Mononuclear cell (primary cell): ENCODE data around the gene ENTREP3. TPM values are rescaled to one million over a fixed set of nuclear protein-coding genes. Genes with fewer than 3 reads are reported as not detected.

Experiments
- H3K27me3 ChIP-seq: 2 replicates; pipeline ENCODE4 v1.6.0; 2011; ENCODE audit warnings: low read length, control low read depth; ENCODE audit not compliant: insufficient read depth
- H3K4me1 ChIP-seq: 2 replicates; pipeline ENCODE4 v1.5.1; 2011; ENCODE audit warnings: mild to moderate bottlenecking, low read length, control low read depth; ENCODE audit not compliant: insufficient read depth
- H3K4me3 ChIP-seq: 2 replicates; pipeline ENCODE4 v1.5.1; 2011; ENCODE audit warnings: mild to moderate bottlenecking, low read length, moderate library complexity
- H3K9me3 ChIP-seq: 2 replicates; pipeline ENCODE4 v1.5.1; 2011; ENCODE audit warnings: low read depth, mild to moderate bottlenecking, control low read depth, low read length
- total RNA-seq: library from RNA; depleted of rRNA; stranded (reverse); fragments of >200 nt; gene quantifications from one replicate; pipeline ENCODE4 v1.2.3, GENCODE V29; 2012

Gene ENTREP3
- total RNA-seq, 1 donor: 2.1 TPM

- peaks cover 15% of the 10 kb centered on the region for H3K4me1 ChIP-seq
- no peaks in the 10 kb centered on the region for H3K27me3 ChIP-seq
- H3K4me3 ChIP-seq: no peak overlapping the region
- no peaks in the 10 kb centered on the region for H3K9me3 ChIP-seq
Measured at GRCh38 chr1:155267373-155267772, 12.1 kb upstream of the ENTREP3 start.

GRCh38 chr1:155266553-155266952 lies 11.3 kb upstream of the ENTREP3 start:
- H3K27me3 ChIP-seq: no peaks in the 10 kb centered on the region
- peaks cover 12% of the 10 kb centered on the region for H3K4me1 ChIP-seq
- no peaks in the 10 kb centered on the region for H3K9me3 ChIP-seq
- no peak overlapping the region for H3K4me3 ChIP-seq

- Histone ChIP-seq H3K4me3 (no peak overlapping the region), H3K9me3 (no peaks in the 10 kb centered on the region), H3K27me3 (no peaks in the 10 kb centered on the region), H3K4me1 (peaks cover 26% of the 10 kb centered on the region)
Measured at GRCh38 chr1:155263067-155263466, 7.8 kb upstream of the ENTREP3 start.

GRCh38 chr1:155261852-155262673 lies 6.8 kb upstream of the ENTREP3 start, which contains the start of gene SCAMP3:
Gene SCAMP3, minus strand, starts transcription at chr1:155262360. Its CDS starts 209 bp downstream, at chr1:155262151.
- Histone ChIP-seq H3K9me3 (no peaks in the 10 kb centered on the region), H3K27me3 (no peaks in the 10 kb centered on the region), H3K4me1 (peaks cover 26% of the 10 kb centered on the region), H3K4me3 (peak within 1 kb of the TSS; percentile 96)

- Histone ChIP-seq H3K27me3 (no peaks in the 10 kb centered on the region), H3K4me3 (peak overlapping the region; percentile 96), H3K9me3 (no peaks in the 10 kb centered on the region), H3K4me1 (peaks cover 26% of the 10 kb centered on the region)
Measured at GRCh38 chr1:155261493-155261851, 6.2 kb upstream of the ENTREP3 start.

- no peaks in the 10 kb centered on the region for H3K9me3 ChIP-seq
- no peaks in the 10 kb centered on the region for H3K27me3 ChIP-seq
- peaks cover 35% of the 10 kb centered on the region for H3K4me1 ChIP-seq
- H3K4me3 ChIP-seq: no peak overlapping the region
Measured at GRCh38 chr1:155260276-155260675, 5.0 kb upstream of the ENTREP3 start.

GRCh38 chr1:155256058-155256852 lies 972 bp upstream of the ENTREP3 start:
- H3K9me3 ChIP-seq: no peaks in the 10 kb centered on the region
- peaks cover 31% of the 10 kb centered on the region for H3K4me1 ChIP-seq
- H3K4me3 ChIP-seq: no peak overlapping the region
- no peaks in the 10 kb centered on the region for H3K27me3 ChIP-seq

GRCh38 chr1:155254714-155255242 lies 505 bp downstream of the ENTREP3 start:
- H3K4me3 ChIP-seq: peak overlapping the region; percentile 60
- H3K27me3 ChIP-seq: no peaks in the 10 kb centered on the region

GRCh38 chr1:155254228-155254713 lies 1.0 kb downstream of the ENTREP3 start:
- no peak overlapping the region for H3K4me3 ChIP-seq

More at GRCh38 chr1:155254714-155255242, 505 bp downstream of the ENTREP3 start:
- Histone ChIP-seq H3K9me3 (no peaks in the 10 kb centered on the region), H3K4me1 (peaks cover 30% of the 10 kb centered on the region)

GRCh38 chr1:155253797-155254196 lies 1.5 kb downstream of the ENTREP3 start:
- Histone ChIP-seq H3K27me3 (no peaks in the 10 kb centered on the region), H3K4me1 (peaks cover 30% of the 10 kb centered on the region), H3K4me3 (no peak overlapping the region), H3K9me3 (no peaks in the 10 kb centered on the region)

More at GRCh38 chr1:155254228-155254713, 1.0 kb downstream of the ENTREP3 start:
- H3K4me1 ChIP-seq: peaks cover 30% of the 10 kb centered on the region
- H3K27me3 ChIP-seq: no peaks in the 10 kb centered on the region
- no peaks in the 10 kb centered on the region for H3K9me3 ChIP-seq

- Histone ChIP-seq H3K9me3 (no peaks in the 10 kb centered on the region), H3K4me1 (peaks cover 30% of the 10 kb centered on the region), H3K27me3 (no peaks in the 10 kb centered on the region), H3K4me3 (no peak overlapping the region)
Measured at GRCh38 chr1:155253208-155253607, 2.1 kb downstream of the ENTREP3 start.

GRCh38 chr1:155251566-155251965 lies 3.7 kb downstream of the ENTREP3 start:
- H3K4me3 ChIP-seq: no peak overlapping the region
- no peaks in the 10 kb centered on the region for H3K27me3 ChIP-seq
- no peaks in the 10 kb centered on the region for H3K9me3 ChIP-seq
- peaks cover 30% of the 10 kb centered on the region for H3K4me1 ChIP-seq

GRCh38 chr1:155250633-155251449 lies 4.4 kb downstream of the ENTREP3 start:
- no peaks in the 10 kb centered on the region for H3K27me3 ChIP-seq
- H3K4me1 ChIP-seq: peaks cover 26% of the 10 kb centered on the region
- peak overlapping the region; percentile 44 for H3K4me3 ChIP-seq
- no peaks in the 10 kb centered on the region for H3K9me3 ChIP-seq

- Histone ChIP-seq H3K27me3 (no peaks in the 10 kb centered on the region), H3K4me3 (peak overlapping the region; percentile 44), H3K9me3 (no peaks in the 10 kb centered on the region)
Measured at GRCh38 chr1:155250246-155250632, 5.0 kb downstream of the ENTREP3 start.

More at GRCh38 chr1:155250246-155250632, 5.0 kb downstream of the ENTREP3 start:
- H3K4me1 ChIP-seq: peaks cover 23% of the 10 kb centered on the region
